GM12801 (cell line): ENCODE data around the gene MAPK8IP2.

ENCODE experiments used
- TF ChIP-seq, protein P1 (sequence below): IDR thresholded peaks from one replicate; pipeline ENCODE4 v1.5.1; 2011; ENCODE audit warnings: control low read depth; ENCODE audit not compliant: insufficient read length; ENCODE audit errors: extremely low read depth

MAPK8IP2 gene

DNA sequence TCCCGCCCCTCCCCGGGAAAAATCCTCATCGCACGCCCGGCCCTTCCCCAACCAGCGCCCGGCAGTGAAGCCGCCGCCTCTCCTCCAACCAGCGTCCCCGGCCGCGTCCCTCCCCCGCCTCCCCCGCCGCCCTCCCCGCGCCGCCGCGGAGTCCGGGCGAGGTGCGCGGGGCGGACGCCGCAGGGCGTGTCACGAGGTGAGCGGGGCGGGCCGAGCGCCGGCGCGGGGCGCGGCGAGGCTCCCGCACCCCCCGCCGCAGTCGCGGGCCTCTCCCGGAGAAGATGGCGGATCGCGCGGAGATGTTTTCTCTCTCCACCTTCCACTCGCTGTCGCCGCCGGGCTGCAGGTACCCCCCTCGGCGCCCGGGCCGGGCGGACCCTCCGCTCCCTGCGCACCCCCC lies at the start of gene MAPK8IP2:
TSS of gene MAPK8IP2 (plus strand) at position 256 of the 400 bp plus-strand sequence. CDS start at position 282, 26 bp downstream.
- TF ChIP-seq, protein P1, sequence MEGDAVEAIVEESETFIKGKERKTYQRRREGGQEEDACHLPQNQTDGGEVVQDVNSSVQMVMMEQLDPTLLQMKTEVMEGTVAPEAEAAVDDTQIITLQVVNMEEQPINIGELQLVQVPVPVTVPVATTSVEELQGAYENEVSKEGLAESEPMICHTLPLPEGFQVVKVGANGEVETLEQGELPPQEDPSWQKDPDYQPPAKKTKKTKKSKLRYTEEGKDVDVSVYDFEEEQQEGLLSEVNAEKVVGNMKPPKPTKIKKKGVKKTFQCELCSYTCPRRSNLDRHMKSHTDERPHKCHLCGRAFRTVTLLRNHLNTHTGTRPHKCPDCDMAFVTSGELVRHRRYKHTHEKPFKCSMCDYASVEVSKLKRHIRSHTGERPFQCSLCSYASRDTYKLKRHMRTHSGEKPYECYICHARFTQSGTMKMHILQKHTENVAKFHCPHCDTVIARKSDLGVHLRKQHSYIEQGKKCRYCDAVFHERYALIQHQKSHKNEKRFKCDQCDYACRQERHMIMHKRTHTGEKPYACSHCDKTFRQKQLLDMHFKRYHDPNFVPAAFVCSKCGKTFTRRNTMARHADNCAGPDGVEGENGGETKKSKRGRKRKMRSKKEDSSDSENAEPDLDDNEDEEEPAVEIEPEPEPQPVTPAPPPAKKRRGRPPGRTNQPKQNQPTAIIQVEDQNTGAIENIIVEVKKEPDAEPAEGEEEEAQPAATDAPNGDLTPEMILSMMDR, result no peak

DNA sequence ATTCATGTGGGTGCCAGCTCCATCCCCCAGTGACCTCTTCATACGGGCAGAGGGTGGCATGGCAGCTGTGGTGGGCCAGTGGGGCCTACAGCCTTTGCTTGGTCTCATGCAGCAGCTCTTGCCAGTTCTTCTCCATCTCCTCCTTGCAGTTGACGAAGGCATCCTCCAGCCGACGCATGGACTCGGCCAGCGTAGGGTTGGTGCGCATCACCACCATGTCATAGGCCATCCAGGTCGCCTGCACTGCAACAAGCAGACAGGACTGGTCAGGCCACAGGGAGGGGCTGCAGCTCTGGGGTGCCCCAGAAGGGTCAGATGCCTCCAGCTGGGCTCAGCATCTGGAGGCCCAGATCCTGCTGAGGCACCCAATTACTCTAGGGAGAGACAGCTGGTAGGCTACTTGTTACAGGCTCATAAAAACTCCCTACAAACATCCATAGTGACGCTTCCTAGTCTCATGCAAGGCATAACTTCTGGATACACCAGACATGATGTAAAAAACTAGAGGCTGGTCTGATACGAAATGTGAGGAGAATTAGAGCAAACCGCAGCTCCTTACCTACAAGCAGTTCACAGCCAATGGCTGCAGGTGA lies 49.3 kb upstream of the MAPK8IP2 start:
- TF ChIP-seq, protein P1, result no peak

DNA sequence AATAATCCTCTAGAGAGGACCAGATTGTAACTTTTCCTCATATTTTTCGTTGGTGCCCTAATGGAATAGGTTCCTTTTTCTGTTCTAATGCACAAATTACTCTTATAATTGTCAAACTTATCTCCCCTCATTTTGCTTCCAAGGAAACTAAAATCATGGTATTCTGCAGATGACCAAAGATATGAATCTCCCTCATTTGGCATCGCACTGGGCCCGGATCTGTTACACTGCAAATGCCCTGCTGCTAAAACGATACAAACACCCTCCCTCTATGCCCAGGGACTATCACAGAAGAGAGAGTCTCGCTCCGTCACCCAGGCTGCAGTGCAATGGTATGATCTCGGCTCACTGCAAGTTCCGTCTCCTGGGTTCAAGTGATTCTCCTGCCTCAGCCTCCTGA lies 47.3 kb upstream of the MAPK8IP2 start:
- TF ChIP-seq, protein P1, result no peak

DNA sequence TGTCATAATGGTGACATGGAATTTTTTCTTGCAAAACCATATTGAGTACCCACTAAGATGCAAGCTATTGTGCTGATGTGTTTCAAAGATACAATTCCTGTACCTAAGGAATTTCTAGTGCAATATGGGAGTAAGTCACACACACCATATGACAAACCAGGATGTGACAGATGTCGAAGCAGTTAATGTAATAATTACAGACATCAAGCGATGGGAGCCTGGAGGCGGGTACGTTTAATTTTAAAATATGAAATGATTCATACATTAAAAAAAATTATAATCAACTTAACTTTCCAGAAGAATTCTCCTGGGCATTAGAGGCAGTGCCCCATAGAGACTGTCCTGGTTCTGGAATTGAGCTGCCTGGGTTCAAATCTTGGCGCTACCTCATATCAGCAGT lies 43.9 kb upstream of the MAPK8IP2 start:
- TF ChIP-seq, protein P1, result no peak

DNA sequence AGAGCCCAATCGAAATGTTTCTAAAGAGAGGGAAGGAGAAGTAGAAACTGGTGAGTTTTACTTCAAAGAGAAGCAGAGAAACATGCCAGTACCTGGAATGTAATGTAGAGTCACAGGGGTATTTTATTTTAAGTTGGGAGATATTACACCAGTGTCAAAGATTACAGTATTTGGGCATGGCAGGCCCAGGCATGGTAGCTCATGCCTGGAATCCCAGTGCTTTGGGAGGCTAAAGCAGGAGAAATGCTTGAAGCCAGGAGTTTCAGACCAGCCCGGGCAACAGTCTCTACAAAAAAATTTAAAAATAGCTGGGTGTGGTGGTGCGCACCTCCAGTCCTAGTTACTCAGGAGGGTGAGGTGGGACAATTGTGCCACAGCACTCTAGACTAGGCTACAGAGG lies 40.6 kb upstream of the MAPK8IP2 start:
- TF ChIP-seq, protein P1, result no peak

DNA sequence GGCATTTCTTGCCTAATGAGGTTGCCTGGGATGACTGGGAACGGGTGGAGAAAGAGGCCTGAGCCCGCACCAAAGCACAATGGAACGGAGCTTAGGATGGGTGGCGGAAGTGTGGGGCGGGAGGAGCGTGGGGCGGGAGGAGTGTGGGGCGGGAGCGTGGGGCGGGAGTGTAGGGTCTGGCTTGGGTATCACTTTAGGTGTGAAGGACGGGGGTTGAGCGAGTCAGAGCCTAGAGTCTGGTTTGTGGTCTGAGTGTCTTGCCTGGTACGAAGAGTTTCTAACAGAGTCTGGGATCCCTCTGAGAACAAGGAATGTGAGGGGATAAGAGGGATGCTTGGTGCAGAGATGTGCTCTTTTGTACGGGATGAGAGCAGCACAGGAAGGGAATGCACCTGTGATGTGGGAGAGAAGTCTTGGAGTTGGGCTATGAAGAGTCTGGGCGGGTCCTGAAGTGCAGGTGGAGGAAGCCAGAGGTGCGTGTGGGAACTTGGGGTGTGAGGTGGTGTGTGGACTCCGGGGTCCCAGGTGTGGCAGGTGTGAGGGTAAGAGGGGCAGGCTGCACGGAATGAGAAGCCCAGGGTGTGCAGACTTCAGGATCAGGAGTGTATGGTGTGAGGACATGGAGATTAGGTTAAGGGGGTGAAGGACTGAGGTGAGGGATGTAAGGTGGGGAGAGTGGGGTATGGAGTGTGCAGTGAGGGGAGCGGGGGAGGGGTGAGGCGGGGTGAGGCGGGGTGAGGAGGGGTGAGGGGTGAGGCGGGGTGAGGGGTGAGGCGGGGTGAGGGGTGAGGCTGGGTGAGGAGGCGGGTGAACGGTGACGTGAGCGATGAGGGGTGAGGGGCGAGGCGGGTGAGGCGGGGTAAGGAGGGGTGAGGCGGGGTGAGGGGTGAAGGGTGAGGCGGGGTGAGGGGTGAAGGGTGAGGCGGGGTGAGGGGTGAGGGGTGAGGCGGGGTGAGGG lies 38.9 kb upstream of the MAPK8IP2 start:
- TF ChIP-seq, protein P1, result no peak

DNA sequence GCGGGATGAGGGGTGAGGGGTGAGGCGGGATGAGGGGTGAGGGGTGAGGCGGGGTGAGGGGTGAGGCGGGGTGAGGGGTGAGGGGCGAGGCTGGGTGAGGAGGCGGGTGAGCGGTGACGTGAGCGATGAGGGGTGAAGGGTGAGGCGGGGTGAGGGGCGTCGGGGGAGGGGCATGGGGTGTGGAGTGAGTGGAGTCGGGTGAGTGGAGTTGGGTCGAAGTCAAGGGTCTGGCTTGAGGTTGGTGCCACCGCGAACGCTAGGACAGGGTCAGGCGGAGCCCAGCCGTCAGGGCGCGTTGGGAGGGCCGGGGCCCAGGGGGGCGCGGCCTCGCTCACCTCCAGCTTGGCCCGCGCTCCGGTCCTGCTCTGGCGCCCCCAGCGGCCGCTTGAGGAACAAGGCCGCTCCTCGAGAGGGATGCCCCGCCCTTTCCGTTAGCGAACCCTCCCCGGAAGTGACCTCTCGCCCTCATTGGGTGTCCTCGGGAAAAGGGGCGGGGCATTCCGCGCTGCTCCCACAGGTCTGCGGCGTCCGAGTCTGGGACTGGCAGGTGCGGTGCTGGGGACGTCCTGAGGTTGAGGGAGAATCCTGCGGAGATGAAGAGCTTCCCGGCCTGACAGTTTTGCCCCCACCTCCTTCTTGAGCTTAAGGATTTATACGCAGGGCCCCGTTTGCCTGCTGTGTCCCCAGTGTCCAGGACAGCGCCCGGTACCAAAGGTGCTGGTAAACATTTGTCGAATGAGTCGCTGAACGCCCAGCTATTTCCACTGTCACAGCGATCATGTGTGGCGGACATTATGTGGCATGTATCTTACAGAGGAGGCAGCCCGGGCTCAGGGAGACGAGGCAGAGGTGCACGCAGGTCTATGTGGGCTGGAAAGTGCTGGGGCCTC lies 37.8 kb upstream of the MAPK8IP2 start, which contains the start of gene SYCE3:
TSS of gene SYCE3 (minus strand) at position 397 of the 890 bp plus-strand sequence. CDS start 6,514 bp downstream, outside the sequence.
- TF ChIP-seq, protein P1, result no peak
